ENCODE measurements around the gene MED13L. TPM values are rescaled to one million over a fixed set of nuclear protein-coding genes. Genes with fewer than 3 reads are reported as not detected.
A peak's percentile ranks its signal among the peaks of the same experiment; 100 is the strongest.

Gene MED13L
- total RNA-seq, 5 donors from 2014 or later (not counting 1 experiment from before 2014, with no cell fraction given), result 126 to 216 (median 133) TPM

DNA sequence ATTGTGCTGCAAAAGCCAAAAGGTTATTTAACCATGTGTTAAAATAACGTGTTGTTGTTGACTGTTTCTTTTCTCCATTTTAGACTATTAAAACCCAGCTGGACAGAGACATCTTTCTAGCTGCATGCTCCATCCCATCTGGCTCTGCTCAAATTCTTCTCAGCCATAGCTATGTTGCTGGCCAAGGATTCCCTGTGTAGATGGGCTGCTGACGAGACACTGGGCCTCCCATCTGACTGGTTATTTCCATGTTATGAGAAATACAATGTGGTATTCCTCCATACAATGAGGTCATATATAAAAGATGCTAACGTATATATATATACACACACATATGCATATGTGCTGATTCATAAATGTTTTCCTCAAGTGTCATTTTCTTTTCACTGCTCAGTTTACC is 30.1 kb downstream of the MED13L start:
- H3K36me3 ChIP-seq (ENCODE audit: control insufficient read depth in 2 of 2, extremely low read depth in 1 of 2, insufficient read depth in 1 of 2, low read length in 1 of 2), result no peaks in the 10 kb centered on the region
- H3K27ac ChIP-seq (ENCODE audit: low read length), result no peak overlapping the region
- WGBS (ENCODE audit: insufficient coverage), result no CpG with 5 or more reads among the region's 3 CpGs
- Mint-ChIP-seq H3K9me3 (peaks cover 0 to 19% (median 8%) of the 10 kb centered on the region in 3 donors), H3K27me3 (no peaks in the 10 kb centered on the region), H3K4me3 (no peak overlapping the region), H3K27ac (no peak overlapping the region), H3K36me3 (peaks cover 8% of the 10 kb centered on the region), H3K4me1 (peaks cover 70 to 85% (median 81%) of the 10 kb centered on the region in 3 donors)
- no peaks in the 10 kb centered on the region for H3K27me3 ChIP-seq (replicated peaks in 1 of 2; ENCODE audit: control insufficient read depth in 2 of 2, extremely low read depth in 1 of 2, insufficient read depth in 2 of 2, low read length in 1 of 2)
- H3K4me1 ChIP-seq (ENCODE audit: control insufficient read depth in 1 of 2, extremely low read depth in 1 of 2, insufficient read depth in 2 of 2, low read length in 2 of 2), result peaks cover 13 to 14% of the 10 kb centered on the region in 2 experiments
- H3K9me3 ChIP-seq, result no peaks in the 10 kb centered on the region
- POLR2A ChIA-PET, result interaction anchor here (0.5 to 0.6 kb wide), 3 partner anchors 29 to 695 kb away, joined by 3 to 4 read pairs (median 3); no protein-coding TSS in a partner anchor
- CTCF ChIA-PET, result interaction anchor here (0.6 to 1.5 kb wide), 5 partner anchors 9 to 324 kb away, joined by 3 to 5 read pairs (median 3); no protein-coding TSS in a partner anchor
- DNase-seq (no peak), ATAC-seq (replicated peaks in 1 of 4) (no peak)
- H3K4me3 ChIP-seq (ENCODE audit: control insufficient read depth in 1 of 2, extremely low read depth in 1 of 2, low read length in 1 of 2), result no peak overlapping the region

DNA sequence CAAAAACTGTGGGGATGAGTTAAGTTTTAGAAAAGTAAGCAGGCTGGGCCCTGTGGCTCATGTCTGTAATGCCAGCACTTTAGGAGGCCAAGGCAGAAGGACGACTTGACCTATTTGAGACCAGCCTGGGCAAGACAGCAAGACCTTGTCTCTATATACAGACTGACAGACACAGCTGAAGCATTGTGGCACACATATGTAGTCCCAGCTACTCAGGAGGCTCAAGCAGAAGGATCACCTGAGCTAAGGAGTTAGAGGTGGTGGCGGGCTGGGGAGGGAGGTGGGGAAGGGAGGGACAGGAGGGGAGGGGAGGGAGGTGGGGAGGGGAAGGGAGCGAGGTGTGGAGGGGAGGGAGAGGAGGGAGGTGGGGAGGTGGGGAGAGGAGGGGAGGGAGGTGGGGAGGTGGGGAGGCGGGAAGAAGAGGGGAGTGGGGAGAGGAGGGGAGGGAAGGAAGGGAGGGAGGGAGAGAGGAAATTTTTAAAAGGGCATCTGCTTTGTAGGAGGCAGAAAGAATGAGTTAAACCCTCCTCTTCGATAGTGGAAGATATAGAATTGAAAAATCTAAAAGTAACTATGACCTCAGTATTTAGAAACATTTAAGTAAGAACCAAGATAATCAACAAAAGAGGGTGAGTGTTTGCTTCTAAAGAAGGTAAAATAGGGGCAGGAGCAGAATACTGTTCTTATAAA is 30.9 kb downstream of the MED13L start:
- peaks cover 0 to 12% (median 3%) of the 10 kb centered on the region in 3 donors for H3K9me3 Mint-ChIP-seq
- H3K4me3 Mint-ChIP-seq, result peak overlapping the region in 1 of 3 donors; percentile 7
- Histone ChIP-seq H3K4me1 (ENCODE audit: control insufficient read depth in 1 of 2, extremely low read depth in 1 of 2, insufficient read depth in 2 of 2, low read length in 2 of 2) (peaks cover 13 to 14% of the 10 kb centered on the region in 2 experiments), H3K9me3 (no peaks in the 10 kb centered on the region), H3K27ac (ENCODE audit: low read length) (no peak overlapping the region), H3K27me3 (replicated peaks in 1 of 2; ENCODE audit: control insufficient read depth in 2 of 2, extremely low read depth in 1 of 2, insufficient read depth in 2 of 2, low read length in 1 of 2) (no peaks in the 10 kb centered on the region), H3K36me3 (ENCODE audit: control insufficient read depth in 2 of 2, extremely low read depth in 1 of 2, insufficient read depth in 1 of 2, low read length in 1 of 2) (no peaks in the 10 kb centered on the region), H3K4me3 (ENCODE audit: control insufficient read depth in 1 of 2, extremely low read depth in 1 of 2, low read length in 1 of 2) (no peak overlapping the region)
- peaks cover 70 to 84% (median 78%) of the 10 kb centered on the region in 3 donors for H3K4me1 Mint-ChIP-seq
- POLR2A ChIA-PET, result interaction anchor here (0.6 to 0.7 kb wide), 2 partner anchors 16 to 296 kb away, joined by 3 to 5 read pairs; no protein-coding TSS in a partner anchor
- no peak for DNase-seq
- no peak for ATAC-seq (replicated peaks in 1 of 4)
- peak overlapping the region in 1 of 2 donors; percentile 31 for H3K27ac Mint-ChIP-seq
- 71% methylated on average over 1 of the region's 5 CpGs for WGBS (ENCODE audit: insufficient coverage)
- H3K36me3 Mint-ChIP-seq, result peaks cover 1% of the 10 kb centered on the region
- no peaks in the 10 kb centered on the region for H3K27me3 Mint-ChIP-seq
- CTCF ChIA-PET, result interaction anchor here (0.6 to 1.4 kb wide), 4 partner anchors 11 to 352 kb away, joined by 3 to 4 read pairs (median 4); no protein-coding TSS in a partner anchor

DNA sequence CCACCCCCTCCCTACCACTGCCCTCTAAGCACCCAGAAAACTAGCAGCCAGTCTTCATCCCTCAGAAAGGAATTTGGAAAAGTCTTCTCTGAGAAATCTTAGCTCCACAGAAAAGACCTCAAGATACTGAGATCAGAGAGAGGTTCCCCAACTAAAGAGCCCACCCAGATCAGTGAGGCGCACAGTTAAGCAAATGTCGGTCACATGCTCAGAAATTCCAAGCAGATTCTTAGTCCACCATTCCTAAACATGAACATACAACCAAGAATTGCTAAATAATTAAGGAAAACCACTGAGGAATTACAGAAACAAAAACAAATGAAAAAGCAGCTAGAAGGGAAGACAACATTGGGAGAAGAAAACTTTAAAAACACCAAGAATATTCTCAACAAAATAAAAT is 32.3 kb downstream of the MED13L start:
- Mint-ChIP-seq H3K27ac (peak overlapping the region; percentile 63 to 70), H3K27me3 (no peaks in the 10 kb centered on the region), H3K36me3 (peaks cover 2% of the 10 kb centered on the region), H3K4me1 (peaks cover 80 to 89% (median 86%) of the 10 kb centered on the region in 3 donors), H3K4me3 (peak overlapping the region in 1 of 3 donors; percentile 7), H3K9me3 (peaks cover 0 to 8% (median 0%) of the 10 kb centered on the region in 3 donors)
- no peaks in the 10 kb centered on the region for H3K9me3 ChIP-seq
- no peaks in the 10 kb centered on the region for H3K36me3 ChIP-seq (ENCODE audit: control insufficient read depth in 2 of 2, extremely low read depth in 1 of 2, insufficient read depth in 1 of 2, low read length in 1 of 2)
- peaks cover 13 to 14% of the 10 kb centered on the region in 2 experiments for H3K4me1 ChIP-seq (ENCODE audit: control insufficient read depth in 1 of 2, extremely low read depth in 1 of 2, insufficient read depth in 2 of 2, low read length in 2 of 2)
- no CpG with 5 or more reads among the region's 2 CpGs for WGBS (ENCODE audit: insufficient coverage)
- no peak for DNase-seq
- H3K4me3 ChIP-seq (ENCODE audit: control insufficient read depth in 1 of 2, extremely low read depth in 1 of 2, low read length in 1 of 2), result no peak overlapping the region
- no peak for ATAC-seq (replicated peaks in 1 of 4)
- no peaks in the 10 kb centered on the region for H3K27me3 ChIP-seq (replicated peaks in 1 of 2; ENCODE audit: control insufficient read depth in 2 of 2, extremely low read depth in 1 of 2, insufficient read depth in 2 of 2, low read length in 1 of 2)
- POLR2A ChIA-PET, result interaction anchor here (0.5 to 0.8 kb wide), 4 partner anchors 9 to 319 kb away, joined by 3 to 5 read pairs (median 4); no protein-coding TSS in a partner anchor
- no peak overlapping the region for H3K27ac ChIP-seq (ENCODE audit: low read length)
- CTCF ChIA-PET, result interaction anchor here (0.6 to 0.8 kb wide), 3 partner anchors 9 to 46 kb away, joined by 3 to 4 read pairs (median 3); no protein-coding TSS in a partner anchor

DNA sequence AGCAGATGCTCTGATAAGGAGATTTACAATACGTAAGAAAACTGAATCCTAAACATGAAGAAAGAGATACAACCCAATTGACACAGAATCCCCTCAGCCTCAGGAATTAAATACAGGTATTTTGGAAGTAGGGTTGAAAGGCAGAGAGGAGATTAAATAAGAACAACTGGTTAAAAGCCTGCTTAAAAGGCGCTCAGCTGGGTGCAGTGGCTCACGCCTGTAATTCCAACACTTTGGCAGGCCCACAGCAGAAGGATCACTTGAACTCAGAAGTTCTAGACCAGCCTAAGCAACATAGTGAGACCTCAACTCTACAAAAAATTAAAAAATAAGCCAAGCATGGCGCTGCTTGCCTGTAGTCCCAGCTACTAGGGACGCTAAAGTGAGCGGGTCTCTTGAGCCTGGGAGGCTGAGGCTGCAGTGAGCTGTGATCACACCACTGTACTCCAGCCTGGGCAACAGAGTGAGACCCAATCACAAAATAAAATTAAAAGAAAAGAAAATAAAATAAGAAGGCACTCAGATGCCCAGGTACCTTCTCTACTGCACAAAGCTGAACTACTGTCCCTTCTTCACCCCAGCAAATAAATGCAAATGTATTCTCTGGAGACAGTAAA is 32.9 kb downstream of the MED13L start:
- Mint-ChIP-seq H3K27ac (peak overlapping the region; percentile 69 to 70), H3K4me3 (no peak overlapping the region), H3K36me3 (peaks cover 3% of the 10 kb centered on the region), H3K27me3 (no peaks in the 10 kb centered on the region), H3K9me3 (peaks cover 0 to 4% (median 0%) of the 10 kb centered on the region in 3 donors), H3K4me1 (peaks cover 83 to 90% (median 86%) of the 10 kb centered on the region in 3 donors)
- DNase-seq (no peak), ATAC-seq (replicated peaks in 1 of 4) (no peak)
- POLR2A ChIA-PET, result interaction anchor here in 1 of 2 donors (0.8 kb wide), 1 partner anchor 9 kb away, joined by 5 read pairs; no protein-coding TSS in a partner anchor
- no peaks in the 10 kb centered on the region for H3K36me3 ChIP-seq (ENCODE audit: control insufficient read depth in 2 of 2, extremely low read depth in 1 of 2, insufficient read depth in 1 of 2, low read length in 1 of 2)
- CTCF ChIA-PET, result no interaction called here
- H3K27me3 ChIP-seq (replicated peaks in 1 of 2; ENCODE audit: control insufficient read depth in 2 of 2, extremely low read depth in 1 of 2, insufficient read depth in 2 of 2, low read length in 1 of 2), result no peaks in the 10 kb centered on the region
- H3K9me3 ChIP-seq, result no peaks in the 10 kb centered on the region
- WGBS (ENCODE audit: insufficient coverage), result 100% methylated on average over 2 of the region's 6 CpGs
- H3K4me1 ChIP-seq (ENCODE audit: control insufficient read depth in 1 of 2, extremely low read depth in 1 of 2, insufficient read depth in 2 of 2, low read length in 2 of 2), result peaks cover 13 to 14% of the 10 kb centered on the region in 2 experiments
- H3K27ac ChIP-seq (ENCODE audit: low read length), result no peak overlapping the region
- no peak overlapping the region for H3K4me3 ChIP-seq (ENCODE audit: control insufficient read depth in 1 of 2, extremely low read depth in 1 of 2, low read length in 1 of 2)

DNA sequence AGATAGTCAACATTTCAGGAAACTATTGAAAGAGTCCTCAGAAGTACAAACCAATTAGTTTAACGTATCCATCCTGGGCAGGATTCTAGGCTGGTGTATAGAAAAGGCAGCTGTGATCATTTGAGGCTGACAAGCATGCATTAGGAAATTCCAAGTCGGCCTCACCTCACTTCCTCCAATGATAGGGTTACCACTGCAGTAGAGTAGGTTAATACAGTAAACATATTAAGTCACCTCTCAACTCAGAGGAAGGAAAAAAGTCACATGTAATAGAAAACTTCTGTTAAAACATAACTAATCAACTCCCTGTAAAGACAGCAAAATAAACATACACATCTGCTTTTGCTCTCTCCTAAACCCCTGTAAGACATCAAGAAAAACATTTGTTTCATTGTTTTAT is 33.5 kb downstream of the MED13L start:
- Histone ChIP-seq H3K36me3 (ENCODE audit: control insufficient read depth in 2 of 2, extremely low read depth in 1 of 2, insufficient read depth in 1 of 2, low read length in 1 of 2) (no peaks in the 10 kb centered on the region), H3K9me3 (no peaks in the 10 kb centered on the region), H3K27ac (ENCODE audit: low read length) (no peak overlapping the region), H3K27me3 (replicated peaks in 1 of 2; ENCODE audit: control insufficient read depth in 2 of 2, extremely low read depth in 1 of 2, insufficient read depth in 2 of 2, low read length in 1 of 2) (no peaks in the 10 kb centered on the region), H3K4me1 (ENCODE audit: control insufficient read depth in 1 of 2, extremely low read depth in 1 of 2, insufficient read depth in 2 of 2, low read length in 2 of 2) (peaks cover 10 to 14% of the 10 kb centered on the region in 2 experiments), H3K4me3 (ENCODE audit: control insufficient read depth in 1 of 2, extremely low read depth in 1 of 2, low read length in 1 of 2) (no peak overlapping the region)
- H3K4me3 Mint-ChIP-seq, result no peak overlapping the region
- DNase-seq (peak in 1 of 35 experiments; percentile 31), ATAC-seq (replicated peaks in 1 of 4) (peak; percentile 29 to 69 (median 46))
- ChIA-PET POLR2A (no interaction called here), CTCF (no interaction called here)
- peak overlapping the region; percentile 14 to 69 for H3K27ac Mint-ChIP-seq
- WGBS (ENCODE audit: insufficient coverage), result no CpG with 5 or more reads among the region's 2 CpGs
- peaks cover 80 to 88% (median 84%) of the 10 kb centered on the region in 3 donors for H3K4me1 Mint-ChIP-seq
- H3K36me3 Mint-ChIP-seq, result peaks cover 3% of the 10 kb centered on the region
- H3K27me3 Mint-ChIP-seq, result no peaks in the 10 kb centered on the region
- H3K9me3 Mint-ChIP-seq, result no peaks in the 10 kb centered on the region

DNA sequence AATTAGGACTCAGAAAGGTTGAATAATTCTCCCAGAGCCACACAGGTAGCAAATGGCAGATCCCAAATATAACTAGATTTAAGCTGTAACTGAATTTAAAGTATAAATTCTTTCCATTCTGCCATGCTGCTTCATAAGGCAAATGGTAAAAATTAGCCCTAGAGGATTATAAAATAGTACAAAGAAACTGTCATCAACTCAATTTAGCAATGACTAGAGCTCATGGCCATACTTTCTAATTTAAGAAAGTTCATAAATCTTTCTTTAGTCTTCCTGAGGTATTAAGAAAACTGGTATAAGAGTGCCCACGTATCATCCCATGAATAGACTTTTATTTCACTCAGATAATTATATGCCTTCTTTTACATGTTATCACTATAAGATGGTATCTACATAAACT is 34.8 kb downstream of the MED13L start:
- Mint-ChIP-seq H3K4me1 (peaks cover 76 to 78% (median 77%) of the 10 kb centered on the region in 3 donors), H3K4me3 (no peak overlapping the region), H3K27me3 (no peaks in the 10 kb centered on the region), H3K36me3 (peaks cover 3% of the 10 kb centered on the region), H3K27ac (no peak overlapping the region), H3K9me3 (no peaks in the 10 kb centered on the region)
- Histone ChIP-seq H3K27me3 (replicated peaks in 1 of 2; ENCODE audit: control insufficient read depth in 2 of 2, extremely low read depth in 1 of 2, insufficient read depth in 2 of 2, low read length in 1 of 2) (no peaks in the 10 kb centered on the region), H3K36me3 (ENCODE audit: control insufficient read depth in 2 of 2, extremely low read depth in 1 of 2, insufficient read depth in 1 of 2, low read length in 1 of 2) (no peaks in the 10 kb centered on the region), H3K27ac (ENCODE audit: low read length) (no peak overlapping the region), H3K4me1 (ENCODE audit: control insufficient read depth in 1 of 2, extremely low read depth in 1 of 2, insufficient read depth in 2 of 2, low read length in 2 of 2) (peaks cover 12 to 14% of the 10 kb centered on the region in 2 experiments), H3K9me3 (no peaks in the 10 kb centered on the region), H3K4me3 (ENCODE audit: control insufficient read depth in 1 of 2, extremely low read depth in 1 of 2, low read length in 1 of 2) (no peak overlapping the region)
- ATAC-seq (replicated peaks in 1 of 4) (no peak), DNase-seq (no peak)
- no CpG with 5 or more reads among the region's 1 CpG for WGBS (ENCODE audit: insufficient coverage)
- ChIA-PET POLR2A (interaction anchor here in 1 of 2 donors (0.6 kb wide), 1 partner anchor 16 kb away, joined by 3 read pairs; no protein-coding TSS in a partner anchor), CTCF (interaction anchor here (0.5 to 1.6 kb wide), 5 partner anchors 11 to 969 kb away, joined by 3 to 5 read pairs (median 4); no protein-coding TSS in a partner anchor)

Data from T-cell (primary cell).